H1 (cell line): ENCODE data around the gene LCORL. TPM values are rescaled to one million over a fixed set of nuclear protein-coding genes. Genes with fewer than 3 reads are reported as not detected.
A peak's percentile ranks its signal among the peaks of the same experiment; 100 is the strongest.

Source experiments
- CTCF ChIA-PET: fragments of 300-600 bp; sonication (Branson Sonifier 250); formaldehyde crosslinking; loops from one replicate; lab custom pipeline; 2021; ENCODE audit not compliant: partially characterized antibody; lab: Charles Lee
- POLR2A ChIA-PET: fragments of 300-600 bp; sonication (Branson Sonifier 250); formaldehyde crosslinking; loops from one replicate; lab custom pipeline; 2021; ENCODE audit warnings: inconsistent platforms; ENCODE audit not compliant: partially characterized antibody; lab: Charles Lee
- DNase-seq, 2 experiments: peaks; one replicate each; pipeline versions ENCODE4 v3.0.0 to v3.0.0-alpha.2; 2010 to 2022; ENCODE audit warnings: low spot score in 2 of 2, low read depth in 1 of 2, mixed read lengths in 1 of 2
- FAIRE-seq: peaks from 2 replicates; lab custom pipeline; 2011; peaks lifted over from hg19 to GRCh38; lab: Jason Lieb, UNC
- H2AFZ ChIP-seq: 2 replicates; pipeline ENCODE4 v1.8.1; 2012; ENCODE audit warnings: low read length, inconsistent platforms
- H2AK5ac ChIP-seq: 2 replicates; pipeline ENCODE4 v1.6.1; 2013; ENCODE audit warnings: low read depth, low read length
- H2BK120ac ChIP-seq: replicated peaks from 2 replicates; pipeline ENCODE3; 2013; ENCODE audit warnings: low read depth, low read length, inconsistent platforms
- H2BK12ac ChIP-seq: 2 replicates; pipeline ENCODE4 v1.6.1; 2013; ENCODE audit warnings: low read depth, low read length
- H2BK15ac ChIP-seq: 2 replicates; pipeline ENCODE4 v1.6.1; 2013; ENCODE audit warnings: low read length
- H2BK20ac ChIP-seq: 2 replicates; pipeline ENCODE4 v1.6.1; 2013; ENCODE audit warnings: low read length
- H2BK5ac ChIP-seq: 2 replicates; pipeline ENCODE4 v1.6.1; 2013; ENCODE audit warnings: low read depth, low read length
- H3K14ac ChIP-seq: 2 replicates; pipeline ENCODE4 v1.6.1; 2013; ENCODE audit warnings: inconsistent platforms; ENCODE audit not compliant: insufficient read length
- H3K18ac ChIP-seq: 2 replicates; pipeline ENCODE4 v1.6.1; 2013; ENCODE audit warnings: low read length; ENCODE audit errors: extremely low read depth
- H3K23ac ChIP-seq: 2 replicates; pipeline ENCODE4 v1.6.1; 2013; ENCODE audit warnings: inconsistent platforms; ENCODE audit not compliant: insufficient read length
- H3K23me2 ChIP-seq: 2 replicates; pipeline ENCODE4 v1.6.1; 2013; ENCODE audit warnings: low read depth, low read length
- H3K27ac ChIP-seq: 2 replicates; pipeline ENCODE4 v1.6.1; 2011; ENCODE audit warnings: low read depth, low read length, inconsistent platforms
- H3K27me3 ChIP-seq, 4 experiments: replicated peaks in 1 of 4; 1 replicate in 1 of 4; 2 replicates in 3 of 4; pipeline versions ENCODE4 v1.6.1 to v1.8.1; 2011 to 2013; ENCODE audit warnings: low read length in 3 of 4, mild to moderate bottlenecking in 3 of 4, inconsistent platforms in 2 of 4, mixed read lengths in 2 of 4, moderate library complexity in 1 of 4; ENCODE audit not compliant: control insufficient read depth in 3 of 4, insufficient read depth in 3 of 4; ENCODE audit errors: extremely low read depth in 1 of 4
- H3K36me3 ChIP-seq, 4 experiments: 2 replicates each; pipeline versions ENCODE4 v1.6.1 to v1.8.1; 2011 to 2013; ENCODE audit warnings: mild to moderate bottlenecking in 4 of 4, low read length in 3 of 4, moderate library complexity in 2 of 4, control low read depth in 1 of 4, inconsistent platforms in 1 of 4; ENCODE audit not compliant: insufficient read depth in 4 of 4, control insufficient read depth in 2 of 4
- H3K4ac ChIP-seq: replicated peaks from 2 replicates; pipeline ENCODE3; 2013; ENCODE audit warnings: low read length, low read depth, mixed read lengths, inconsistent platforms; ENCODE audit not compliant: insufficient read length
- H3K4me1 ChIP-seq, 4 experiments: replicated peaks in 1 of 4; 1 replicate in 1 of 4; 2 replicates in 3 of 4; pipeline versions ENCODE4 v1.6.1 to v1.8.1; 2011 to 2013; ENCODE audit warnings: low read length in 3 of 4, inconsistent platforms in 2 of 4, mixed read lengths in 1 of 4; ENCODE audit not compliant: insufficient read depth in 4 of 4, control insufficient read depth in 3 of 4
- H3K4me2 ChIP-seq, 2 experiments: 2 replicates each; pipeline versions ENCODE4 v1.6.1 to v1.8.1; 2011 to 2013; ENCODE audit warnings: low read depth in 2 of 2, low read length in 2 of 2, control low read depth in 1 of 2, inconsistent platforms in 1 of 2, mild to moderate bottlenecking in 1 of 2; ENCODE audit not compliant: insufficient read depth in 1 of 2
- H3K4me3 ChIP-seq, 4 experiments: fragments of 200-600, 300-600 bp in 1 of 4; sonication (generic), shearing (Covaris generic), sonication (Bioruptor Twin) in 1 of 4; 2 replicates each; pipeline versions ENCODE4 v1.5.1 to v1.8.1; 2011 to 2016; ENCODE audit warnings: low read length in 4 of 4, low read depth in 3 of 4, control low read depth in 2 of 4, inconsistent platforms in 2 of 4, mild to moderate bottlenecking in 2 of 4, mixed read lengths in 1 of 4, moderate library complexity in 1 of 4; ENCODE audit not compliant: insufficient read depth in 2 of 4; ENCODE audit errors: extremely low read depth in 1 of 4
- H3K56ac ChIP-seq: replicated peaks from 2 replicates; pipeline ENCODE3; 2013; ENCODE audit warnings: low read depth, mild to moderate bottlenecking, mixed read lengths, low read length, inconsistent platforms; ENCODE audit not compliant: insufficient read length
- H3K79me1 ChIP-seq: 2 replicates; pipeline ENCODE4 v1.6.1; 2013; ENCODE audit warnings: low read depth, low read length, control low read depth
- H3K79me2 ChIP-seq, 2 experiments: 2 replicates each; pipeline versions ENCODE4 v1.6.1 to v1.8.1; 2012 to 2013; ENCODE audit warnings: low read length in 2 of 2, mild to moderate bottlenecking in 2 of 2, inconsistent platforms in 1 of 2; ENCODE audit not compliant: insufficient read depth in 2 of 2, control insufficient read depth in 1 of 2
- H3K9ac ChIP-seq, 4 experiments: replicated peaks in 1 of 4; 1 replicate in 1 of 4; 2 replicates in 3 of 4; pipeline versions ENCODE4 v1.6.1 to v1.8.1; 2011 to 2013; ENCODE audit warnings: low read depth in 3 of 4, low read length in 3 of 4, control low read depth in 2 of 4, mild to moderate bottlenecking in 2 of 4, moderate library complexity in 2 of 4, inconsistent platforms in 1 of 4; ENCODE audit errors: extremely low read depth in 1 of 4
- H3K9me3 ChIP-seq, 2 experiments: 2 replicates each; pipeline versions ENCODE4 v1.6.1 to v1.8.1; 2012 to 2013; ENCODE audit warnings: mild to moderate bottlenecking in 2 of 2, moderate library complexity in 2 of 2, control low read depth in 1 of 2, inconsistent platforms in 1 of 2, low read depth in 1 of 2, low read length in 1 of 2, mixed read lengths in 1 of 2; ENCODE audit not compliant: insufficient read depth in 2 of 2
- H4K20me1 ChIP-seq, 2 experiments: replicated peaks in 1 of 2; 2 replicates each; pipeline versions ENCODE3 to v1.8.1; 2011 to 2013; ENCODE audit warnings: inconsistent platforms in 2 of 2, low read length in 2 of 2, mild to moderate bottlenecking in 1 of 2; ENCODE audit not compliant: insufficient read depth in 2 of 2, control insufficient read depth in 1 of 2
- H4K5ac ChIP-seq: 2 replicates; pipeline ENCODE4 v1.6.1; 2013; ENCODE audit warnings: low read length, low read depth, mixed read lengths, inconsistent platforms; ENCODE audit not compliant: insufficient read length
- H4K8ac ChIP-seq: 2 replicates; pipeline ENCODE4 v1.8.0; 2013; ENCODE audit warnings: mild to moderate bottlenecking, moderate library complexity, low read length, inconsistent platforms; ENCODE audit not compliant: insufficient read depth; ENCODE audit errors: extremely low read depth
- H4K91ac ChIP-seq: replicated peaks from 2 replicates; pipeline ENCODE3; 2013; ENCODE audit warnings: low read length, mixed read lengths, inconsistent platforms; ENCODE audit not compliant: insufficient read length
- ATF2 ChIP-seq: IDR thresholded peaks from 2 replicates; pipeline ENCODE4 v1.6.1; 2012; ENCODE audit warnings: low read length, inconsistent platforms
- BACH1 ChIP-seq: IDR thresholded peaks from 2 replicates; pipeline ENCODE4 v1.6.1; 2012; ENCODE audit warnings: low read length, improper control_type of control experiment
- CTBP2 ChIP-seq: IDR thresholded peaks from 2 replicates; pipeline ENCODE4 v1.7.0; 2011; ENCODE audit warnings: borderline replicate concordance, mild to moderate bottlenecking, moderate library complexity, mixed read lengths, low read length; ENCODE audit not compliant: insufficient read depth, insufficient read length
- HDAC2 ChIP-seq, 2 experiments: fragments of 300-600 bp in 1 of 2; sonication (generic) in 1 of 2; IDR thresholded peaks; 2 replicates each; pipeline ENCODE4 v1.6.1; 2011 to 2012; ENCODE audit warnings: low read depth in 2 of 2, low read length in 2 of 2, mild to moderate bottlenecking in 2 of 2, moderate library complexity in 2 of 2, borderline replicate concordance in 1 of 2, inconsistent platforms in 1 of 2
- RNF2 ChIP-seq: fragments of 200-900, 300-1000 bp; sonication (generic); IDR thresholded peaks from 2 replicates; pipeline ENCODE4 v1.7.1; 2016; ENCODE audit warnings: borderline replicate concordance, low read depth, mild to moderate bottlenecking, antibody characterized with exemption, low read length; ENCODE audit not compliant: poor library complexity, severe bottlenecking; ENCODE audit errors: missing control alignments
- SIX5 ChIP-seq: IDR thresholded peaks from 2 replicates; pipeline ENCODE4 v1.6.1; 2011; ENCODE audit warnings: mild to moderate bottlenecking, low read depth, low read length
- SP1 ChIP-seq: IDR thresholded peaks from 2 replicates; pipeline ENCODE4 v1.6.1; 2011; ENCODE audit warnings: low read depth, low read length
- SRF ChIP-seq: IDR thresholded peaks from 2 replicates; pipeline ENCODE4 v1.6.1; 2011; ENCODE audit warnings: mild to moderate bottlenecking, low read depth, low read length, moderate library complexity
- WGBS, 2 experiments: shearing (Covaris generic) in 1 of 2; methylation state at CpG; one replicate each; pipeline versions ENCODE4 v1.1.6 to v1.1.7; 2013 to 2015; ENCODE audit warnings: low lambda C conversion rate in 2 of 2, mixed read lengths in 2 of 2, inconsistent platforms in 1 of 2, low coverage in 1 of 2, missing lambda C conversion rate in 1 of 2; ENCODE audit not compliant: insufficient replicate concordance in 2 of 2, insufficient coverage in 1 of 2, insufficient read length in 1 of 2; ENCODE audit errors: extremely low coverage in 1 of 2, missing lambda C conversion rate in 1 of 2; 5-methylcytosine and 5-hydroxymethylcytosine counted together
- polyA plus RNA-seq, 7 experiments: library from polyadenylated mRNA; depleted of rRNA in 3 of 7; stranded (reverse) in 5 of 7; unstranded in 2 of 7; fragments of >200 nt in 5 of 7; fragments of 200-250 nt in 2 of 7; gene quantifications; 1 replicate in 5 of 7; 2 replicates in 1 of 7; 4 replicates in 1 of 7; pipeline versions ENCODE4 v1.2.1 to v1.2.3, GENCODE V29; 2011 to 2013; ENCODE audit warnings: missing spikeins in 2 of 7, mixed read lengths in 2 of 7
- total RNA-seq: library from RNA; stranded (reverse); fragmentation: NEBNext Ultra II Directional; extraction: Animal tissue kit (Norgen Biotek cat#: 25700); gene quantifications from 2 replicates; pipeline ENCODE4 v1.2.1, GENCODE V29; 2021

Gene LCORL
- total and polyA plus RNA-seq, 2 of the 8 experiments (the other 6 are each of a cell fraction or from before 2014, with no cell fraction given), result 2.2 to 19.2 TPM

GRCh38 chr4:17889692-17890091 is 131.9 kb downstream of the LCORL start:
- H4K8ac ChIP-seq, result no peak overlapping the region
- H3K4me1 ChIP-seq, result peaks cover 0 to 6% (median 2%) of the 10 kb centered on the region in 4 experiments; a peak in 2 of 7 replicates
- ChIA-PET CTCF (interaction anchor here (0.6 kb wide), 1 partner anchor 1350 kb away, joined by 3 read pairs; no protein-coding TSS in a partner anchor), POLR2A (no interaction called here)
- H3K79me2 ChIP-seq, result no peaks in the 10 kb centered on the region
- H2BK15ac ChIP-seq, result no peak overlapping the region
- no peak for DNase-seq
- no peak for FAIRE-seq
- no peak overlapping the region for H3K56ac ChIP-seq
- 71% methylated on average over 1 of the region's 1 CpG; no CpG with 5 or more reads in 1 of the 2 experiments for WGBS, 2 experiments
- no peak overlapping the region for H4K5ac ChIP-seq
- H4K91ac ChIP-seq, result no peak overlapping the region
- H3K4me2 ChIP-seq, result no peak overlapping the region; a peak in 1 of 4 replicates
- no peaks in the 10 kb centered on the region for H3K9me3 ChIP-seq
- no peak overlapping the region for H3K18ac ChIP-seq
- H3K79me1 ChIP-seq, result no peaks in the 10 kb centered on the region
- no peak overlapping the region for H3K4ac ChIP-seq
- no peak overlapping the region for H3K9ac ChIP-seq
- no peak overlapping the region for H2AFZ ChIP-seq
- no peaks in the 10 kb centered on the region for H3K27me3 ChIP-seq
- H2BK5ac ChIP-seq, result no peak overlapping the region
- no peaks in the 10 kb centered on the region for H3K23me2 ChIP-seq
- no peak overlapping the region for H2AK5ac ChIP-seq
- H3K27ac ChIP-seq, result no peak overlapping the region
- no peak overlapping the region for H2BK12ac ChIP-seq
- TF ChIP-seq ATF2, result no peak
- no peak for TF ChIP-seq HDAC2 (IDR thresholded peaks at IDR 0.05; ENCODE audit: borderline replicate concordance in 1 of 2, low read depth in 2 of 2, low read length in 2 of 2)
- TF ChIP-seq SRF, result no peak
- TF ChIP-seq SIX5, result no peak
- TF ChIP-seq SP1, result no peak
- no peak for TF ChIP-seq RNF2
- no peak for TF ChIP-seq CTBP2
- no peak for TF ChIP-seq BACH1
- H3K23ac ChIP-seq, result no peak overlapping the region
- H3K14ac ChIP-seq, result no peak overlapping the region
- H3K4me3 ChIP-seq, result peak overlapping the region in 1 of 4 experiments; percentile 0; a peak in 1 of 8 replicates
- no peaks in the 10 kb centered on the region for H4K20me1 ChIP-seq
- H3K36me3 ChIP-seq, result no peaks in the 10 kb centered on the region; a peak in 1 of 8 replicates
- H2BK20ac ChIP-seq, result no peak overlapping the region
- H2BK120ac ChIP-seq, result no peak overlapping the region
